Activated T-cell treated with anti-CD3 and anti-CD28 coated beads, Interleukin-2, amount 50 U/mL, for 48 hours (primary cell): ENCODE measurements around the gene ALPI.

Source experiments
- DNase-seq, 2 experiments: peaks; one replicate each; pipeline ENCODE4 v3.0.0-alpha.2; 2020

The ALPI gene

DNA sequence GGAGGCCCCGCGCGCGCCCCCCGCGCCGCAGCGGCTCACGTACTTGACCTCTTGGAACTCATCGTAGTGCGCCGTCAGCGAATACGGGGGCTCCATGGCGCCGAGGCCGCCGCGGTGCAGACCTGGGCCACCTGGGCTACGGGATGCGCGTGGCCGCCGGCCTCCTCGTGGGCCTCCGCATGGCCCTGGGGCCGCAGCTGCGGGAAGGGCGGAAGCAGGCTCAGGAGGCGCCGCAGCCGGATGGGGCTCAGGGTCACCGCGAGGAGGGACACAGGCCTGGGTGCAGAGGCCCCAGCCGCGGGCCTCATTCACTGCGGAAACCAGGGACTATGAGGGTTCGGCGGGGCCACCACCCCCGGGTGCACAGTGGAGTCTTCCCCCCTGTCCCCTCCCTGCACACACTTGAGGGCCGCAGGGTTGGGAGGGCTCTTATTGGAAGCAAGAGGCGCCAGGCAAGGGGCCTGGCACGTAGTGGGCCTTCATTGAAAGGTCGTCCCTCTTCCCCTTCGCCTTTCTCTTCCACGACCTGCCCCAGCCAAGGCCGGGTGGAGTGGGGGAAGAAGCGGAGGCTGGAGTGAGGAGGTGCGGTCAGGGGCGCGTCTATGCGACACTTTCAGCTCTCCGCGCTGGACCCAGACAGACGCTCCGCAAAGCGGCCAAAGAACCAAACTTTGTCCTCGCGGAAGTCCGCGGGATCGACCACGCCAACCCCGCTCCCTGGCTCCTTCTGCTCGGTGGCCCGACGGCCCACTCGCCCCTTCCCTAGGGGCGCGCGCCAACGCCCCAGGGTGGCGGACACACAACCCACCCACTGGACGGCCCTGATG lies 30.8 kb downstream of the ALPI start:
- DNase-seq = no peak

DNA sequence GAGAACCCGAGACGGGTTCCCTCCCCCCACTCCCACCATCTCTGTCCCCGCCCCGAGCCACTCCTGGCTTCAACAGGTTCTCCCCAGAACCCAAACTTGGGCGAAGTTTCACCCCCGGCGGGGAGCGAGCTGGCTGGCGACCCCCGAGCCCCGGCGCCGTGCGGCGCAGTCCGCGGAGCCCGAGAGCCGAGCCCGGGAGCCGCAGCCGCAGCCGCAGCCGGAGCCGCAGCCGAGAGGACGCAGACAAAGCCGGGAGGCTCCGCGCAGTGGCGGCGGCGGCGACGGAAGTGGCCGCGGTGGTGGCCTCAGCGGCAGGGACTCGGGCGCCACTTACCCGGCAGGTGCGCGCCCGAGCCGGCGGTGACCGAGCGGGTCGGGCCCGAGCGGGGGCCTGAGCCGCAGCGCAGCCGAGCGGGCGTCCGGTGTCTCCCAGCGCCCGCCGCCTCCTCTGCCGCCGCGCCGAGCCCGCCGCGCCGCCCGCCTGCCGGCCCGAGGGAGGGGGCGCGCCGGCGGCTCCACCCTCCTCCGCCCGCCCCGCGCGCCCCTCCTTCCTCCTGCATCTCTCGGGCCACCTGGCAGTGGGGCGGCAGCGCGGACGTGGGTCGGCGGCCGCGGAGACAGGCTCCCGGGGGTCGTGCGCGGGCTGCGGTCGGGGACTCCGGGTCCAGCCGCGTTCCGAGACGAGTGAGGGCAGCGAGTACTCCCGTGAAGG lies 31.6 kb downstream of the ALPI start, which contains the start of gene ECEL1:
ECEL1 (minus strand) TSS at position 450 of the 712 bp plus-strand sequence. CDS start 1,181 bp downstream, outside the sequence.
- DNase-seq = peak in 1 of 2 experiments; percentile 37

GRCh38 chr2:232488097-232488711 lies 32.3 kb downstream of the ALPI start:
- DNase-seq = no peak

DNA sequence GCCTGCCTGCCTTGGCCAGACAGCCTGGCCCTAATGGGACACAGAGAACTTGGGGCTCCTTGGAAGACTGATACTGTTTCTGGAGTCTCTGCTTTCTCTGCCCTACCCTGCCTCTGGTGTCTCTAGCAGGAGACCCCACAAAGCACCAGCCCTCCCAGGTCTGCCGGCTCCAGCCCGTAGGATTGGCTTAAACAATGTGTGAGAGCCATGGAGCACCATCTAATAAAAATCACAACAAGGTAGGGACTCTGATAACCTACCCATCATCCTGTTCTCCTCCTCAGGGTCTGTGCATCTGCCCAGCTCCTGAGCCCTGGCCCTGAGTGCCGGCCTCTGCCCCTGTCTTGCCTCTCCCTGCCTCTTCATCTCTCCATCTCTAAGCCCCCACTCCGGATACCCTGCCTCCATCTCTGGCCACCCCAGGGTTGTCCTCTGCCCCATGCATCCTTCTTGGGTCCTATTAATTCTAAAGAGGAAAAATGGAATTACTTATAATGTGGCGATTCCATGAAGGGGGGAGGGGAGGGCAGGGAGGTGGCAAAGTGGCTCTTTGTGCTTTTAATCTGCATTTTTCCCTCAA lies 32.9 kb downstream of the ALPI start:
- DNase-seq = no peak

GRCh38 chr2:232489516-232490220 lies 33.7 kb downstream of the ALPI start:
- no peak for DNase-seq

- DNase-seq = no peak
Observed at GRCh38 chr2:232490221-232491138, 34.5 kb downstream of the ALPI start.

GRCh38 chr2:232491139-232491780 lies 35.3 kb downstream of the ALPI start:
- no peak for DNase-seq

DNA sequence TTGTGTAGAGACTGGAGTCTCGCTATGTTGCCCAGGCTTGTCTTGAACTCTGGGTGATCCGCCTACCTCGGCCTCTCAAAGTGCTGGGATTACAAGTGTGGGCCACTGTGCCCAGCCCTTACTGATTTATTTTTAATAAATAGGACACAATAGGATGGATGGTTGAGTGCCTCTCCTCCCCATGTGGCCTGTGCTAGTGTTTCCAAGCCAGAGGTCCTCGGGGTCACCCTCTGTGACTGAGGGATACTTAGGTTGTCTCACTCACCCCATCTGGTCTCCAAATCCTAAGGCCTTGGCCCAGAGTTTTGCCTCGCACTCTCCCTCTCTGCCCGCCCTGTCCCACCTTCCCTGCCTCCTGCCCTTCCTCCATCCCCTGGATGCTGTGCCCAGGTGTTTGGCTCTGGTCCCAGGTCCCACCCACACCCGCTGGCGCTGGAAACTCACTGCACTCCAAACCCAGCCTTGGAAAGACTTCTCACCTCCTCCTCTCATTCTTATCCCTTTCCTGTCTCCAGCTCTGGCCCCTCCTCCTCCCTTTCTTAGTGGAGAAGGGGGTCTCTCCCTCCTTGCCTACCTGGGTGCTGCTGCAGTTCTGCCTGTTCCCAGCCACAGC lies 36.4 kb downstream of the ALPI start:
- DNase-seq = no peak

- no peak for DNase-seq
Observed at GRCh38 chr2:232492963-232493700, 37.2 kb downstream of the ALPI start.

DNA sequence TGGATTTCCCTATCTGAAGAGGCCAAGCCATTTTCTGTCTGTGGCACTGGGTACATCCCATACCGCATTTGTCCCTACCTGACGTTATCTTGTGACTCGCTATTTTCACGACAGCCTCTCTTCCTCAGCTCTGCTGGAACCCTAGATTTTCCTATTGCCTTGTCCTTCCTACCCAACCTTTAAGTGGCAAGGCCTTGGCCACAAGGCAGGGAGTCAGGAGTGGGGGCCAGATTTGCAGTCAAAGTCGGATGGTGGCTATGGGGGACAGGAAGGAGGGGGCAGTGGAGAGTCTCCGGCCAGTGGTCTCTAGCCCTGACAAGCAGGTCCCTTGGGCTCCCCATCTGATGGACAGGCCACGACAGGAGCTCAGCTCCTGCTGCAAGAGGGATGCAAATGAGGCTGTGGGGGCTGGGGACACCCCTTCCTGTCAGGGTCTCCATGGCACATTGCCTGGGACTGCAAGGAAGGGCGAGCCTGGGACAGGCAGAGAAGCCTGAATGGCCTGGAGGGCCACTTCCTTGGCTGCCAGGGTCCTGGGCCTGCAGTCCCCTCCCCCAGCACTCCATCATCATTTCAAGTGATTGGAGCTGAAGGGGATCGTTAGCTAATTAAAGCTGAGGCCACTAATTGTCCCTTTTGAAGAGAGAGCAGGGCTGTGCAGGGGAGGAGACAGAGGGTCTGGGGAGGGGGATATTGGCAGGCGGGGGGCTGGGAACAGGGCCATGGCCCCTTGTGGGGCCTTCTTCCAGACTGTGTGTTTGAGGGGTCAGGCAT lies 37.9 kb downstream of the ALPI start:
- no peak for DNase-seq

GRCh38 chr2:232494542-232494941 lies 38.6 kb downstream of the ALPI start:
- no peak for DNase-seq

DNA sequence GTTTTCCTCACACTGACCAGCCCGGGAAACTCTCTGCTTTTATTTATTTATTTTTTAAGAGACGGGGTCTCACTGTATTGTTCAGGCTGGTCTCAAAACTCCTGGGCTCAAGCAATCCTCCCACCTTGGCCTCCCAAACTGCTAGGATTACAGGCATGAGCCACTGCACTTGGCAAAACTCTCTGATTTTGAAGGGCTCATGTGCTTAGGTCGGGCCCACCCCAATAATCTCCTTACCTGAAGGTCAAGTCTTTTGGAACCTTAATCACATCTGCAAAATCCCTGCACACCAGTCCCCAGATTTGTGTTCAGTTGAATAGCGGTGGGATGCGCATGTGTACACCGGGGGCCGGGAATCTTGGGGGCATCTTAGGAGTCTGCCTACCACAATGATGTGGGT lies 39.3 kb downstream of the ALPI start:
- DNase-seq = no peak

GRCh38 chr2:232496501-232497270 lies 40.7 kb downstream of the ALPI start:
- DNase-seq = no peak

- DNase-seq = no peak
Observed at GRCh38 chr2:232497348-232497747, 41.4 kb downstream of the ALPI start.

GRCh38 chr2:232498452-232498851 lies 42.5 kb downstream of the ALPI start:
- DNase-seq = no peak

DNA sequence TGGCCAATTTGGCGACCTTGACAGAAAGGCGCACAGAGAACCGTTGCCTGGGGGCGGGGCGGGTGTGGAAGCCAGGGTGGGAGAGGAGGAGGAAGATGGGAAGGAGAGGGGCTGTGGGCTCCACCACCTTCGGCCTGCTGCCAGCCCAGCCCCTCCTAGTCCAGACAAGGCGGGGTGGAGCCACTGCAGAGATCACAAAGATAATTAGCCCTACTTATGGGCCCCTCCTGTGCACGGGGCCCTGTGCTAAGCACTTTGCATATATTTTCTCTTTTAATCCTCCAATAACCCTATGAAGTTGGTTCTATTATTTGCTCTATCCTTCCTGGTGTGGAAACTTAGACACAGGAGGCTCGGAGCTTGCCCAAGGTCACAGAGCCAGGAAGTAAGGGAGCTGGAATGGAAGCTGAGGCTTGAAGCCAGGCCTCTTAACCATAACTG lies 45.4 kb downstream of the ALPI start:
- DNase-seq = no peak

GRCh38 chr2:232501794-232502390 lies 45.9 kb downstream of the ALPI start:
- DNase-seq = no peak

DNA sequence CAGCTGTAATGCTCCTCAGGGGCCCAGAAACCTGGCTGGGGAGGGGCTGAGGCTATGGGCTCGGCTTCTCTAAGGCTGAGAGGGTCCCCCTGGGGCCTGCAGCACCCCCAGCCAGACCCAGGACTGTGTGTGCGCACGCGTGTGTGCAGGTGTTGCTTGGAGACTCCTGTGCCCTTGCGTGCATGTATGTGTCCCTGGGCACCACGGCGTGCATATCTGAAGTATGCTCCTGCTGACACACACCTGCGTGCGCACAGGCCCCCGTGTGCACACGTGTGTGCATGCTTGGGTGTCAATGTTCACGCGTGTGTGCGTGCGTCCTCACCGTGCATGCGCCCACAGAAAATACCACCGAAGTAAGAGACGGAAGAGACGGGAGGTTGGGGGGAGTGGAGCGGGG lies 46.6 kb downstream of the ALPI start:
- peak in 1 of 2 experiments; percentile 35 for DNase-seq
